Astrocyte of the cerebellum (primary cell): ENCODE data around the gene RIN1.

ENCODE experiments used
- DNase-seq: peaks from one replicate; pipeline ENCODE4 v3.0.0-alpha.2; 2011; ENCODE audit warnings: low read depth
- H3K4me3 ChIP-seq: 2 replicates; pipeline ENCODE4 v1.5.1; 2011; ENCODE audit warnings: mild to moderate bottlenecking, low read depth, low read length, moderate library complexity
- in situ Hi-C: cut with HindIII; loops from 2 replicates; pipeline ENCODE4 v1.10.0; 2017; ENCODE audit warnings: low sequenced_read_pairs
- TF ChIP-seq, protein P1 (sequence below): IDR thresholded peaks from 2 replicates; pipeline ENCODE4 v1.5.1; 2012; ENCODE audit warnings: low read length, low read depth, moderate library complexity, mild to moderate bottlenecking; ENCODE audit errors: missing control alignments

RIN1 gene

DNA sequence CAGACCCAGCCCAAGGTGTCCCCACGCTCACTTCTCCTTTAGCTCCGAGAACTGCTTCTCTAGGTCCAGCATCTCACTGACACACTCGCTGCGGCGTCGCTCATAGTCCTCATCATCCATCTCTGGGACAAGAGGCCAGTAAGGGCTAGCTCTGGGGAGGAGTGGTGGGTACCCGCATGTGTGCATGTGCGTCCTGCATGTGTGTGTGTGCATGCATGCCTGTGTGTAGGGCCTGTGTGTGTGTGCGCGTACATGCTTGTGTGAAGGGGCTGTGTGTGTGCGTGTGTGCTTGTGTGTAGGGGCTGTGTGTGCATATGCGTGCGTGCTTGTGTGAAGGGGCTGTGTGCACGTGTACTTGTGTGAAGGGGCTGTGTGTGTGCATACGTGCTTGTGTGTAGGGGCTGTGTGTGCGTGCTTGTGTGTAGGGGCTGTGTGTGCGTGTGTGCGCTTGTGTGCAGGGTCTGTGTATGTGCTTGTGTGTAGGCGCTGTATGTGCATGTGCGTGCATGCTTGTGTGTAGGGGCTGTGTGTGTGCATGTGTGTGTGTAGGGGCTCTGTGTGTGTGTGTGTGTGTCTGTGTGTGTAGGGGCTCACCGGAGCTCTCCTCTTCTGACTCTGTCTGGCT is 5.4 kb upstream of the RIN1 start:
- no peak for DNase-seq
- H3K4me3 ChIP-seq = no peak overlapping the region
- in situ Hi-C loops = no loop called here
- TF ChIP-seq, protein P1, sequence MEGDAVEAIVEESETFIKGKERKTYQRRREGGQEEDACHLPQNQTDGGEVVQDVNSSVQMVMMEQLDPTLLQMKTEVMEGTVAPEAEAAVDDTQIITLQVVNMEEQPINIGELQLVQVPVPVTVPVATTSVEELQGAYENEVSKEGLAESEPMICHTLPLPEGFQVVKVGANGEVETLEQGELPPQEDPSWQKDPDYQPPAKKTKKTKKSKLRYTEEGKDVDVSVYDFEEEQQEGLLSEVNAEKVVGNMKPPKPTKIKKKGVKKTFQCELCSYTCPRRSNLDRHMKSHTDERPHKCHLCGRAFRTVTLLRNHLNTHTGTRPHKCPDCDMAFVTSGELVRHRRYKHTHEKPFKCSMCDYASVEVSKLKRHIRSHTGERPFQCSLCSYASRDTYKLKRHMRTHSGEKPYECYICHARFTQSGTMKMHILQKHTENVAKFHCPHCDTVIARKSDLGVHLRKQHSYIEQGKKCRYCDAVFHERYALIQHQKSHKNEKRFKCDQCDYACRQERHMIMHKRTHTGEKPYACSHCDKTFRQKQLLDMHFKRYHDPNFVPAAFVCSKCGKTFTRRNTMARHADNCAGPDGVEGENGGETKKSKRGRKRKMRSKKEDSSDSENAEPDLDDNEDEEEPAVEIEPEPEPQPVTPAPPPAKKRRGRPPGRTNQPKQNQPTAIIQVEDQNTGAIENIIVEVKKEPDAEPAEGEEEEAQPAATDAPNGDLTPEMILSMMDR = no peak

DNA sequence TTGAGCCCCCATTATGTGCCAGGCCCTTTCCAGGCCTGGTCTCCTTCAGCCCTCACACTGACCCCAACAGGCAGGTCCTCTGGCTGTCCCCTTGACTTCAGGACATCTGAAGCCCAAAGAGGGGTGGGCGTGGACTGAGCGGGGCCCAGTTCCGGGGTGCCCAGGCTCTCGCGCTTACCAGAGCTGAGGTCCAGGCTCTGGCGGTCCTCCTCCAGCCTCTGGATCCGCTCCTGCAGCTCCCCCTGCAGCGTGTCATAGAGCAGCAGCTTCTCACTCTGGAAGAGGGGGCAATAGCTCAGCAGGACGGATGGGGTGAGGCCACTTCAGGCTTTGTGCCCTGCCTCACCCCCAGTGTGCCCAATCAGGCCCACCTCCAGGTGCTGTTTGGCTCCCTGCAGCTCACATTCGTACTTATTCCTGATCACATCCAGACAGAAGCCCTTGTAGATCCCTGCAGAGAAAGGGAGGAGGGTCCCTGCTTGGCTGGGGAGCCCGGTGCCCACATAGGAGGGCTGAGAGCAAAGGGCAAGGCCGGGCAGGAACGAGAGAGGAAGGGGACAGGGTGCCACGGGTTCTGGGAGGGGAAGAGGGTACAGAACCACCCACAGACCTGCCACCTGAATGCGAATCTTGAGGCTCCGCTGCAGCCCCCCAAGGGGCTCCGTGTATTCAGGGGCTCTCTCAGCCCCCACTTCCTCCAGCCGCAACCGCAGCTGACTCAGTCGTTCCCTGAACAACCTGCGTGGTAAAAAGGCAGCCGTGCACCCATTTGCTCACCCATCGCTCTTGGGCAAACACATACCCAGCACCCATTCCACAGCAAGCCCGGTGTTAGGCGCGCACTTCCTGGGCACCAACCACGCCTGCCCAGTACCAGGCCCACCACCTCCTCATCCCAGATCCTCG is 4.6 kb upstream of the RIN1 start:
- TF ChIP-seq, protein P1 = no peak
- no peak overlapping the region for H3K4me3 ChIP-seq
- in situ Hi-C loops = no loop called here
- DNase-seq = no peak

DNA sequence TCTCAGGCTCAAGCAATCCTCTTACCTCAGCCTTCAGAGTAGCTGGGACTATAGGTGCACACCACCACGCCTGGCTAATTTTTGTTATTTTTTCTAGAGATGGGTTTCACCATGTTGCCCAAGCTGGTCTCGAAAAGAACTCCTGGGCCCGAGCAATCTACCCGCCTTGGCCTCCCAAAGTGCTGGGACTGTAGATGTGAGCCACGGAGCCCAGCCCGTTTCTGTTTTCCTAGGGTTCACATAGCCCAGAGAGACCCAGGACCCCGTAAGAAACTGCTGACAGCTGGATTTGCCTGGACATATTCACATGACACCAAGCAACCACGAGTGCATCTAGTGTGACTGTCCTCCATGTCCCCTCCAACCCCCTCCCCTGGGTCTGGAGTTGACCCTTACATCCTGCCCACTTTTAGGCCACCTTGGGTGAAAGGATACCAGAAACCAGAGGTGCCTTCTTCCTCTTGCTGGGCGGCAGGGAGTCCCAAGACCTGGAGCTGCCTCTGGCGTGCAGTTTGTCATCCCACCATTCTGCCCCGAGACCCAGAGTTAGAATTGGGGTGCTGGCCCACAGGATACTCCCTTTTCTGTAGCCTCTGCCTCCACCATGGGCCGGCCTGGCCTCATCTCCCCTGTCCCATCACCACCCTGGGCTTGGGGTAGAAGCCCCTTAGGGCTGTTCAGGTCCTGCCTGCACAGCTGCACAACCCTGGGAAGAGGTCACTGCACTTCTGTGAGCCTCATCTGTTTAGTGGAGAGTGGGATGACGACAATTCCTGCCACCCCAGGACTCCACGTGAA is 3.7 kb upstream of the RIN1 start:
- DNase-seq = no peak
- no peak overlapping the region for H3K4me3 ChIP-seq
- in situ Hi-C loops = loop anchor here (10.0 kb wide), 1 partner anchor 65 kb away; the partner anchor contains the start of gene CNIH2
- TF ChIP-seq, protein P1 = no peak

DNA sequence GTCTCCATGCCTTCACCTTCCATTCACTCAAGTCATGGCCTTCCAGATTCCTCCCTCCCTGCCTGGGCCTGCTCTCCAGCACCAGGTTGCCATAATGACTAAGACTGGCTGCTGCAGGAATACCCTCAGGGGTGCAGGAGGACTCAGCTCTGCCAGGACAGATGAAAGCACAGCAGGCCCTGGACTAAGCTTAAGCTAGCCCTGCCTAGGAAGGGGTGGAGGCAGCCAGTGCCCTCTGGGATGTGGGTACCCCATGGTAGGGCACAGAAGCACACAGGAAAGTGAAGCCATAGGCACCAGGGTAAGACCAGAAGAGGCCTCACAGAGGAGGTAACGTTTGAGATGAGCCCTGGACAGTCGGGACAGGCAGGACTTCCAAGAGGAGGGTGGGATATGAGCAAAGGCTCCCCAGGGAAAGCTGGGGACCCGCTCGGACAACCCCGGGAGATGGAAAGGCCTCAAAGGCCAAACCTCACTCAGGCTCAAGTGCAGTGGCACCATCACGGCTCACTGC is 3.0 kb upstream of the RIN1 start:
- in situ Hi-C loops = loop anchor here (10.0 kb wide), 1 partner anchor 64 kb away; the partner anchor contains the start of gene CNIH2
- no peak for DNase-seq
- H3K4me3 ChIP-seq = no peak overlapping the region
- TF ChIP-seq, protein P1 = no peak

DNA sequence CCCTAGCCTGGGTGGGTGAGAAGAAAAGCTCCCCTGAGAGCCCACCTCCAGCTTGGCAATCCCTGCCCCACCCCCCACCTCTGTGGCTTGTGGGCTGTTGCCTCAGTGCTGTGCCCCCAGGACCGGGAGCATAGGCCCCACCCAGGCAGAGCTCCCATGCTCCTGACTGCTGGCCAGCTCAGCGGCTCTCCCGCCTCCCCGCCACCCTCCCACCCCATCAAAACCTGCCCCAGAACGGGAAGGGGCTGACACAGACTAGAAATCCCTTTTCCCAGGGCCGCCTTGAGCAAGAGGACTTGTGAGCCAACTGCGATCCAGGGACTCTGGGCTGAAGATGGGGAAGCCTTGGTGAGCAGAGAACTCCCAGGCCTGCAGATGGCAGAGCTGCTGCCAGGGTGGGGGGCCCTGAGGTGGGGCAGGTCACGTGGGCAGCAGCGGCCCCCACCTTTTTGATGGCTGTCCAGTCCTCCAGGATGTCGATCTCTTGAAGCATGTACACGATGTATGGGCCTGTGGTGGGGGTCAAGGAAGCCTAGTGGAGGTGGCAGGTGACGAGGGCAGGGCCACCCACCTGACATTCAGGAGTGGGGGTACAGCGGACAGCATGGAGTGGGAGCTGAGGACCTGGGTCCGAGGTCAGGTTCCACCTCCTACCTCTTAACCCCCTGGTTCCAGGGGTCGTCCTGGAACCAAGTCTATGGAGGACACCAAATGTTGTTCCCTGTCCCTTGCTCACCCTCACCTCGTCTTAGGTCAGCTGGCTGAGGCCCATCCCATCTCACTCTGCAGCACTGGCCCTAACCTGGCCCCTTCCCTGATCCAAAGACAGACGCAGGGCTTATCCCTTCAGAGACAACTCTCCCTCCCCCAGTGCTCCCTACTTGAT is 2.3 kb upstream of the RIN1 start:
- in situ Hi-C loops = loop anchor here (10.0 kb wide), 1 partner anchor 64 kb away; the partner anchor contains the start of gene CNIH2
- DNase-seq = no peak
- no peak overlapping the region for H3K4me3 ChIP-seq
- TF ChIP-seq, protein P1 = no peak
